DOHH2 (cell line): ENCODE results near the gene AMDHD1.

Experiments used
- CTCF ChIP-seq: fragments of 200-600 bp; sonication (generic); IDR thresholded peaks from one replicate; pipeline ENCODE4 v1.5.1; 2014; ENCODE audit warnings: antibody characterized with exemption, mild to moderate bottlenecking, low read depth, low read length; ENCODE audit not compliant: poor library complexity, severe bottlenecking
- EZH2phosphoT487 ChIP-seq: fragments of 200-600 bp; sonication (generic); IDR thresholded peaks from 2 replicates; pipeline ENCODE4 v1.6.1; 2017; ENCODE audit warnings: borderline replicate concordance, mild to moderate bottlenecking, antibody characterized with exemption, low read length, moderate library complexity, mixed read lengths

- no peak for TF ChIP-seq CTCF
- no peak for TF ChIP-seq EZH2phosphoT487
Measured at GRCh38 chr12:95962222-95962621, 19.1 kb downstream of the AMDHD1 start.
